SK-N-SH (cell line): Measurements from ENCODE around the gene POLD4.

Source experiments
- FOSL2 ChIP-seq: IDR thresholded peaks from 2 replicates; pipeline ENCODE4 v1.4.0; 2012; ENCODE audit warnings: low read depth, mild to moderate bottlenecking, moderate library complexity, borderline replicate concordance
- TEAD4 ChIP-seq: IDR thresholded peaks from 2 replicates; pipeline ENCODE4 v1.4.0; 2012; ENCODE audit warnings: mild to moderate bottlenecking, borderline replicate concordance; ENCODE audit not compliant: insufficient read depth
- TF ChIP-seq, protein P1 (sequence below): fragments of 200-600 bp; sonication (generic); IDR thresholded peaks from 2 replicates; pipeline ENCODE4 v1.6.1; 2017; ENCODE audit warnings: antibody characterized with exemption, mild to moderate bottlenecking, moderate library complexity

DNA sequence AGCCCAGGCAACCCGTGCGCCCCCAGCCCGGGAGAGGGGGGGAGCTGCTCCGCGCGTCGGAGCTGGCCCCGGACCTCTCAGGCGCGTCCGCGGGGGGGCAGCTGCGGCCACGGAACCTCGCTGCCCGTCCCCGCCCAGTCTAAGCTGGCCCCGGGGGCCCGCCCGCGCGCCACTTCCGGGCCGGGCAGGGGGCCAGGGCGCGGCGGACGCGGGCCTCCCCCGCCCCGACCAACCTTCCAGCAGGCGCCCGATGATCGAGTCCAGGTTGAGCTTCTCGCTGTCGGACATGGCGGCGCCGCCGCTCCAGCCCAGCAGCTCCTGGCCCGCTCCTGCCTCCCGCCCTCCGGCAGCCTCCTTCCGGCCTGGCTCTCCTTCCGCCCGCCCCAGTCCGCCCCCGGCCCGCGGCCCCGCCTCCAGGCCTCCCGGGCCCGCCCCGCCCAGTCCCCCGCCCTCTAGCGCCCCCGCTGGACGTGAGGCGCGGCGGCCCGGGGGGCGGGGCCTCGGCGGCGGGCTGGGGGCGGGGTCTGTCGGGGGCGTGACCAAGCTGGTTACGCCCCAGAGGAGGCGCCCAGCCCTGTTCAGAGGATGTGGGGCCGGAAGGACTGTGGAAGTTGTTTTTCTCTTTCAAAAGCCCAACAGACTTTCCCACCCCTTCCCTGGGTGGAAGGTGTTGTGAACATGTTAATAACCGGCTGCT lies 48.3 kb upstream of the POLD4 start, which contains the start of gene PPP1CA:
- TF ChIP-seq, protein P1, sequence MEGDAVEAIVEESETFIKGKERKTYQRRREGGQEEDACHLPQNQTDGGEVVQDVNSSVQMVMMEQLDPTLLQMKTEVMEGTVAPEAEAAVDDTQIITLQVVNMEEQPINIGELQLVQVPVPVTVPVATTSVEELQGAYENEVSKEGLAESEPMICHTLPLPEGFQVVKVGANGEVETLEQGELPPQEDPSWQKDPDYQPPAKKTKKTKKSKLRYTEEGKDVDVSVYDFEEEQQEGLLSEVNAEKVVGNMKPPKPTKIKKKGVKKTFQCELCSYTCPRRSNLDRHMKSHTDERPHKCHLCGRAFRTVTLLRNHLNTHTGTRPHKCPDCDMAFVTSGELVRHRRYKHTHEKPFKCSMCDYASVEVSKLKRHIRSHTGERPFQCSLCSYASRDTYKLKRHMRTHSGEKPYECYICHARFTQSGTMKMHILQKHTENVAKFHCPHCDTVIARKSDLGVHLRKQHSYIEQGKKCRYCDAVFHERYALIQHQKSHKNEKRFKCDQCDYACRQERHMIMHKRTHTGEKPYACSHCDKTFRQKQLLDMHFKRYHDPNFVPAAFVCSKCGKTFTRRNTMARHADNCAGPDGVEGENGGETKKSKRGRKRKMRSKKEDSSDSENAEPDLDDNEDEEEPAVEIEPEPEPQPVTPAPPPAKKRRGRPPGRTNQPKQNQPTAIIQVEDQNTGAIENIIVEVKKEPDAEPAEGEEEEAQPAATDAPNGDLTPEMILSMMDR = peak; percentile 27; the same call in 1 of the 2 replicates
- no peak for TF ChIP-seq TEAD4
- no peak for TF ChIP-seq FOSL2
